NCI-H2227 (cell line): ENCODE data around the gene ABAT.
"Not testable (repeated sequence)": the region's sequence is repeated elsewhere in the genome, so short reads cannot be mapped to it uniquely, and the experiment has no call there.

ENCODE experiments used
- DNase-seq: peaks from one replicate; lab custom pipeline; 2025; ENCODE audit not compliant: unreplicated experiment; lab: John Stamatoyannopoulos, UW

ABAT gene

DNA sequence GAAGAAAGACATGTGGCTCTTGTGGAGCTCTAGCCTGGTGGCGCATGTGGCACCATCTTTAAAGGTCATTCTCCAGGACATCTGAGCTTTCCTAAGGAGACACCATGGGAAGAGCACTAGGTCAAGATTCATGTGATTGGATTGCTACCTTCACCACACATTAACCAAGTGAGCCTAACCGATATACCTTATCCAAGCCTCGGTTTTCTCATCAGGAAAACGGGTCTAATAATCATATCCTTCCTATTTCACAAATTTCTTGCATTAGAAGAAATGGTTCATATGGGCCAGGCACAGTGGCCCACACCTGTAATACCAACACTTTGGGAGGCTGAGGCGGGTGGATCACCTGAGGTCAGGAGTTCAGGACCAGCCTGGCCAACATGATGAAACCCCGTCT is 64.7 kb downstream of the ABAT start:
- no peak for DNase-seq

DNA sequence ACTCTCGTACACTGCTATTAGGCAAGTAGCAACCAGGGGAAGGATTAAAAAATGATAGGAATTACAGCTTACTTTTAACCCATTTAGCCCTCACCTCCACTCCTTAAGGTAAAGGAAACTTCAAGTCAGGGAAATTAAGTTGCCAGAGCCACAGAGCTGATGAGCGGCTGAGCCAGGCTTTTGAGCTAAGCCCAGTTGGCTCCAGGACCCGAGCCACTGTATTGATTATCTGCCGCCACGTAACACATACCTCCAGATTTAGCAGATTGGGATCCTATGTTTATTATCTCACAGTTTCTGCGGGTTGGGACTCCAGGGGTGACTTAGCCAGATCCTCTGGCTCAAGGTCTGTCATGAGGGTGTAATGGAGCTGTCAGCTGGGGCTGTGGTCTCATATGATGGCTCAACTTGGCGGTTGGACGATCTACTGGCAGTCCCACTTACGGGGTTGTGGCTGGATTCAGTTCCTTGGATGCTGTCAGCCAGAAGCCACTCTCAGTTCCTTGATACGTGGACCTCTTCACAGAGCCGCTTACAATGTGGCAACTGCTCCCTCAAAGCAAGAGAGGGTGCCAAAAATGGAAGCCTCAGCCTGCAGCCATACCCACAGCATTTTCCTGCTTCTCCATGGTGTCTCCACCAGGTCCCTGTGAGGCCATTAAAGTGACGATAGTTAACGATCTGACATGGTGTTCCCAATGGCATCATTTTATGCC is 65.7 kb downstream of the ABAT start:
- DNase-seq = no peak

DNA sequence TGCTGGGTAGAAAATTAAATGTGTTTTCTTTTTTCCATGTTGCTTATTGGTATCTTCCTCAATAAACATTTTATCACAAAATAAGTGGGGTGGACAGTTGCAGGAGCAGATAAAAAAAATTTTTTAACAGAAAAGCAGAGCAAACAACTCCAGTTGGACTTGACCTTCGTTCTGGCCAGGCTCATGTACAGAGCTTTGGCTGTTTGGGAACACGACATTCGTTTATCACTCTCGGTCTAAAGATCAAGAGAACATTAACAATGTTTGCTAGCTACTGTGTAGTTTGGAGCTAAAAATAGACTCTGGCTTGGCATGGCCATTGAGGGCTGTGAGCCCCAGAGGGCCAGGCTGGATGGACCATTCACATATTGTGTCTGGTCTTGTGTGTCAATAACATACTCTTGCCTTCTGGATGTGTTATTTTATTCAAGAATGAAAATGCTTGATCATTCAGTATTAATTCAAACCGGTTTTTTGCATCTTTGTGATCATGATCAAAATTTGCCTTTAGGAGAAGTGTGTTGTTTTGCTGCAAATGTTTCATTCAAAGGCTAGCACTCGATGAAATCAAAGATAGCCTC is 66.4 kb downstream of the ABAT start:
- DNase-seq = no peak

DNA sequence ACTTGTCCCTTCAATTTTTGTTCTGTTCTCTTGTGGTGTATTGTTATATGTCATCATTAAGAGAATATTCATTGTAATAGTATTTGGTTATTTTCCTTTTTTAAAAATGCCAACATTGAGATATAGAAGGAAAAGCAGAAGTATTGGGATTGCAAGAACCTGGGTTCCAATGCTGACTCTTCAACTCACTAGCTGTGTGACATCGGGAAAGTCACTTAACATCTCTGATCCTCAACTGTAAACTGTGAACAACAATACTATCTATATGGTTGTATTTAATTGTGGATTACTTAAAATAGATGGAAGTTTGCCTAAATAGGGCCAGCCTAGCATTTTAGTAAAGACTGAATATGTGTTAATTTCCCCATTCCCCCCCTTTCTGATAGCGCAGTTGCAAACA is 67.2 kb downstream of the ABAT start:
- no peak for DNase-seq

DNA sequence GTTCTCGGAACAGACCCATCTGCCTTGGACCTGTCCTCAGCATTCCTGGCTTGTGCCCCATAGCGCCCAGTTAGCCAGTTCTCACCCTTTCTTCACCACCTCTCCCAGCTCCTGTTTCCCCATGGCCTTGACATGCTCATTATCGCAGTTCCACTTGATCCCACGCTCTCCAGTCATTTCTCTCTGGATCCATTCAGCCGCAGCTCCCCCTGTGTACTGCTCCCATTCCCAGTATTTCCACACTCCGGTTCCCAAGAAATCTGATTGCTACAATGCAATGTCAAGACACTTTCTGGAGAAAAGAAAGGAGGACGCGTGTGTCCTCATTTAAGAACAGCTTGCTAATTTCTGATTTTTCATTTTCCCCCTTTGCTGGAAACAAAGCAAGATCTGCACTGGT is 67.7 kb downstream of the ABAT start:
- DNase-seq = no peak

DNA sequence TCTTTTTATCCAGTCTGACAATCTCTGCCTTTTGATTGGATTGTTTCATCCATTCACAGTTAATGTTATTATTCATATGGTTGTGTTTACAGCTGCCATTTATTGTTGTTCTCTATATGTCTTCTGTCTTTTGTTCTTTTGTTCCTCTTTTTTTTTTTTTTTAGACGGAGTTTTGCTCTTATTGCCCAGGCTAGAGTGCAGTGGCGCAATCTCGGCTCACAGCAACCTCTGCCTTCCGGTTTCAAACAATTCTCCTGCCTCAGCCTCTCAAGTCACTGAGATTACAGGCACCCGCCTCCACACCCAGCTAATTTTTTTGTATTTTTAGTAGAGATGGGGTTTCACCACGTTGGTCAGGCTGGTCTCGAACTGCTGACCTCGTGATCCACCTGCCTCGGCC is 74.5 kb downstream of the ABAT start:
- DNase-seq = not testable (repeated sequence)

DNA sequence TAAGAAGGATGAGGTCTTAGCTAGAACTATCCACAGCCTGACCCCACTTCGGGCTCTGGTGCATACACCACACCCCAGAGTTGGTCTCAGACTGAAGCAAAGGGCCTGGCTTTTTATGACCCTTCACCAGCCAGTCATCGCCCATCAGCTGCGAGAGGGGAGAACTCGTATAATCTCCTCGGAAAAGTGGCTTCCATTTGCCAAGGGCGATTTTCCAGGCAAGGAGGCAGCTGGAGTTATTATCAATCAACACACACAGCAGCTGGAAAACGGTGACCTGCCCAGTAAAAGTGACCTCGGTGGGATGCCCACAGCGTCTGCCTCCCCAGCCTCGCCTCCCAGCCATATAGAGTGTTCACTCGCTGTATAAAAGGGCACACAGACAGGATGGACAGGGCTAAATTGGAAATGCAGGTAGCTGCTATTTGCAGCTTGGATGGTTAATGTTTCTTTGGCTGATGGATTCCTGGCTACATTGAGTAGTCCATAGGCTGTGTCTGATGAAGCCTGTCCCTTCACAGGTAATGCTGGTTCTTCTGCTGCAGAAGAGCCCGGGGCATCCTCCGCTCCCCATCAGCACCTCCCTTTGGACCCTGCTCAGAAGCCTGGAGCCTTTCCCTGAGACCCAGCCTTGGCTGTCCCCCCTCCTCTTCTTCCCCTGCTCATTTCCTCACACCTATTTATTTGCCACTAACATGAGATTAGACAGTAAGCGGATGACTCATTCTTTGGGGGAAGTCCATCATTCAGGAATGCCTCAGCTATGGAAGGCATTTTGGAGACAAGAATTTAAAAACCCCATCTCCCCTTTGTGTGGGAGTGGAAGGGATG is 77.3 kb downstream of the ABAT start:
- DNase-seq = no peak

DNA sequence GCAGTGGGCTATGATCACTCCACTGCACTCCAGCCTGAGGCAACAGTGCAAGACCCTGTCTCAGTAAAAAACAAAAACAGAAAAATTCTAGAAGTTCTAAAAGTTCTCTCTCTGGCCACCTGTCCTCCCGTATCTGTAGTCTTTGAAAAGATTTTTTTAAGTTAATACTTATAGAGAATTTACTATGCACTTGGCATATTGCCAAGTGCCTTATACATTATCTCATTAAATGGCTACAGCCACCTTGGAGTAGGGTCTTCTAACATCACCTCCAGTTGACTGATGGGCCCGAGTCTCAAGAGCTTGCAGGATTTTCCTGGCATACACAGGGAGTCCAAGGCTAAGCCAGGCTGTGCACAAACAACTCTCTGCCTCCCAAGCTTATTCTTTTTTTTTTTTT is 78.3 kb downstream of the ABAT start:
- no peak for DNase-seq

DNA sequence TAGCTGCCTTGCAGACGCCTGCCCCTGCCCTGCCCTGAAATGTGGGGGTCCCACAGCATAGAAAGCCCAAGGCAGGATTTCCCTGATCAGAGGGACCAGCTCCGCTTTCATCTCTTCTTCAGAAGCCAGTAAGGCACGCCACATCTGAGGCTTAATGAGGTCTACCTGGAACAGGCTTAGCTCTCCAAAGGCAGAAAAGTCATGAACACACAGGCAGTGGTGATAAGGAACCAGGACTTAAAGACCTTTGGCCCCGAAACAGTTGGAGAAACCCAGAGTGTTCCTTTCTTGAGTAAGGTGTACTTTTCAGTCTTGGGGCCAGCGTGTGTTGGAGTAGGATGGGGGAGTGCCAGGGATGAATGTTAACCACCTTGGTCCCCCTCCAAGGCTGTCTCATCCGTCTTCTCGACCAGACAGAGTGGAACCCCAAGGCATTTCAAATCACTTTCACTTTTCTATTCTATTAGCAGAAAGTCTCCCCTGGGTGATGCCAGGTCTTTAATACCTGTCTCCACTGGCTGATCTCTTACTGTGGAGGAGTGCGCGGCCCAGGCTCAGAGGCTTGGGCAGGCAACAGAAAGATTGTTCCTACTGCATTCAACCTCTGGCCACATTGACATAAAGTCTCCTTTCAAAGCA is 79.1 kb downstream of the ABAT start:
- DNase-seq = no peak

DNA sequence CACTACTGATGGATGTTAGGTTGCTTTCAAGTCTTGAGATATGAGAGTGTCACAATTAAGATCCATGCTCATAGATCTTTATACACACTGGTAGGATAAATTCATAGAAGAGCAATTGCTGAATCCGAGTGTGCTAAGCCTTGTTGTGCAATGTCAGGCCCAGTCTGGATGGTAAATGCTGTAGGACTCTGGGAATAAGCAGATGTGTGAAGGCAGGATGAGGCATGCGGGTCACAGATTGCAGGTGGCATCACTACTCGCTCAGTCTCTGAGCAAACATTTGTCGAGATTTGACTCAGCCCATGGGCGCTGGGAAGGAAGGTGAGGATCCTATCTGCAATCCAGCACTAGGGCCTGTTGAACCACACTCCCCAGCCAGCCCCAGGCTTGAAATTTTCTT is 82.3 kb downstream of the ABAT start:
- DNase-seq = no peak

DNA sequence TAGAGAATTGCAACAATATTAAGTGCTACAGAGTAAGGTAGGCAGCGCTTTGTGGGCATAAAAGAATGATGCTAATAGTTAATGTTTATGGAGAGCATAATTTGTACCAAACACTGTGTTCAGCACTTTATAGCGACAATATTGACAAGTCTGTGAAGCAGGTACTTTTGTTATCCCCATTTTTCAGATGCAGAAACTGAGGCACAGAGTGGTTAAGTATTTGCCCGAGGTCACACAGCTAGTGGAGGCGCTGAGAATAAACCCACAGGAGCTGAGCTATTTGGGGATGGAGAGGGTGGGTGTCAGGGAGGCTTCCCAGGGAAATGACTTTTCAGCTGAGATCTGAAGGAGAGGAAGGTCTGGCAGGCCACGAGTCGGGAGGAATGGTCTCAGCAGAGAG is 83.6 kb downstream of the ABAT start:
- DNase-seq = no peak

DNA sequence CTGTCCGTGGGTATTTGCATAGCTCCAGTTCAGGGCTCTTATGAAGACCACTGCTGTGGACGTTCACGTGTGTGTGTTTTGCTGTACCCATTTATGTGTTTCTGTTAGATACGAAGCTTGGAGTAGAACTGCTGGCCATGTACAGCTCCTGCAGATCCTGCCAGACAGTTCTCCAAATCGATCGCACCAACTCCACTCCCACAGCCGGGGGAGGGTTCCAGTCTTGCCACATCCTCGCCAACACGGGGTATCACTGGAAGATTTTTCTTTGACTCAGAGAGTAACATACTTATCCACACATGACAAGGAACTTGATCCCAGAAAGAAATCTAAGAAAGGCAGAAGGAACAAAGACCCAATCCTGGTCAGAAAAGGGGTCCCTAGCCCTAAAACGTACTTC is 85.6 kb downstream of the ABAT start:
- DNase-seq = no peak

DNA sequence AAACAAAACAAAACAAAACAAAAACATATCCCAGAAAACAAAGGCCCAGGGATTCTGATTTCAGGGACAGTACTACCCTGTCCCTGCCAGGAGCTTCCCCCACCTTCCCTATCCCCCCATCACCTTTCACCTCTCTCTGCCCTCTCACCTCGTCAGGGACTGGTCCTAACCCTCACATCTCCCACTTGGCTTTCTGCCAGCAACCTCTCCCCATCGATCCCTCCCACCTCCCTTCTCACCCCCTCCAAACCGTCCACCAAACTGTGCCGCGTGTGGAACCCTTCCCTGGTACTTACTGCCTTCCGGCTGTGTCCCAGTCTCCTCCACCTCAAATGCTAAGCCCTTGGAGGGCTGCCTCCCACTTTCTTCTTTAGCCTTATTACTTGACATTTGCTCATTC is 86.7 kb downstream of the ABAT start:
- no peak for DNase-seq

DNA sequence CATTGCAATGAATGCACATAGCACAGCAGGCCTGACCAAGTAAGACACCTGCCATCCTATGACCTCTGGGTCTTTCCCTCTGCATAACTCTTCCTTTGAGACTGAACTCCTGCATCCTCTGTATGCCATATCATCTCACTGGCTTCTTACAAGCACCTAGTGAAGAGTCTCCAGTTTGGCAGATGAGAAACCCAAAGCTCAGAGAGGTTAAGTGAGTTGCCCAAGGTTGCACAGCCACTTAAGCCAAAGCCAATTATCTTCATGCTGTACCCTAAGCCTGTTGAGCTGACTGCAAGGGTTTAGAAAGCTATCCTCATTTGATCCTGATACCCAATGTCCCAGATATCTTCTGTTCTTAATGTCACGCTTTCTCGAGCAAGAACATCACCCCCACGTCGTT is 87.8 kb downstream of the ABAT start:
- DNase-seq = no peak

DNA sequence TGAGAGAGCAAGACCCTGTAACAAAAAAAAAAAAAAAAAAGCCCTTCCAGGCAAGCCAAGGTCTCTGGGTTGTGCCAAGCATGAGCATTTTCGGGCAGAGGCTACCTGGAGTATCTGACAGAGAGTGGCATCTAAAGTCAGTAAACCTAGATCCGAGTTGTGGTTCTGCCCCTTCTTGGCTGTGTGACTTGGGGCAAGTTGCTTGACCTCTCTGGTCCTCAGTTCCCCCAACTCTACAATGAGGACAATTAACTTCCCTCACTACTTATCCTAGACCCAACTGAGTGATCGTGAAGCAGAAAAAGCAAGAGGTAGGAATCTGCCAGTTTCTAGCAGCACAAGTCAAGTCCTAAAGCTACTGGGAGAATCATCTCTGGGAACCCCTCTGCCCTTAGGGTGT is 88.7 kb downstream of the ABAT start:
- no peak for DNase-seq

DNA sequence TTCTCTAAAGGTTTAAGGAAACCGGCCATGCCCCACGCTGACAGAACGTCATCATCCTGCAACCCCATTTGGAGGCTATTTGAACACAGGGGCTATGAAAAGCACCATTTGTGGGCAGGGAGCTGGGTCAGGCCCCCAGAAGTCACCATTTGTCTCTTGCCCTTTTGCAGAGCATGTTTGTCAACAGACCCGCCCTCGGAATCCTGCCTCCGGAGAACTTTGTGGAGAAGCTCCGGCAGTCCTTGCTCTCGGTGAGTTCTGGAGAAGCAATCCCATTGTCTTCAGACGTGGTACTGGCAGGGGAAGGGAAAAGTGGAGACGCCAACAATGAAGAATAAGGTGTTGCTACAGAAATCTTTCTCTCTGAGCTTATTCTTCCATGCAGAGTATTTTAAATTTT is 89.5 kb downstream of the ABAT start:
- no peak for DNase-seq

DNA sequence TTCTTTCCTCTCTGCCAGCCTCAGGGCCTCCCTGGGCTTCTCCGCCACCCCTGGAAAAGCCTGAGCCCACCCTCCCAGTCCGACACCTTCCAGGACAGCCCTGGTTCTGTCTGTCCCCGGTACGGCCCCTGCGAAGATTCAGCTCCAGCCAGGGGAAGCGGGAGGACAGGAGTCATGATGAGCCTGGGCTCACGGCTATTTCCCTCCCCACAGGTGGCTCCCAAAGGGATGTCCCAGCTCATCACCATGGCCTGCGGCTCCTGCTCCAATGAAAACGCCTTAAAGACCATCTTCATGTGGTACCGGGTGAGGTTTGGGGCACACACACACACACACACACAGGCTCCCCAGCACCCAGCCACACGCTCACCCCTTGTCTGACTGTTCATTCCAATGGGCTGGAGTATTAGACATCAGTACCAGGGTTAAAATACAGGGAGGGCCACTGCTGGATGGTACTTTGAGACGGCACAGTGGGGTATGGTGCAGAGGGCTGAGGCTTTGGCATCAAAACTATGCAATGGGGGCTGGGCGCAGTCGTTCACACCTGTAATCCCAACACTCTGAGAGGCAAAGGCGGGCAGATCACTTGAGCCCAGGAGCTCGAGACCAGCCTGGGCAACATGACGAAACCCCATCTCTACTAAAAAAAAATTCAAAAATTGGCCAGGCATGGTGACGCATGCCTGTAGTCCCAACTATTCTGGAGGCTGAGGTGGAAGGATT is 90.3 kb downstream of the ABAT start:
- DNase-seq = no peak

DNA sequence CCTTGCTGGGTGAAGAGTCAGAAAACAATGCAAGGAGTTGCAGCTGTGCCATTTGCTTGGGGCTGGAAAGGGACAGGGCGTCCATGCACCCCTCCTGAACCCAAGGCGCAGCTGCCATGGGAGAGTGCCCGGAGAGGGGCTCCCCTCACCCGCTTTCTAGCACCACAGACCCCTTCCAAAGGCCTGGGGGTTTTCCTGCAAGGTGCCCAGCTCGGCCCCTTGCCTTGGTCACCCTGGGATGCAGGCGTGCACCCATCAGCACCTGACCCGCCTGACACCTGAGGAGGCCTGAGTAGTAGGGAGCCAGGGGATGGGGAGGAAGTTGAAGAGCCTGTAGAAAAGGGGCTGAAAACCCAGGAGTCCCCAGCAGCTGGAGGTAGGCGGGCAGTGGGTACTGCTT is 92.8 kb downstream of the ABAT start:
- no peak for DNase-seq

DNA sequence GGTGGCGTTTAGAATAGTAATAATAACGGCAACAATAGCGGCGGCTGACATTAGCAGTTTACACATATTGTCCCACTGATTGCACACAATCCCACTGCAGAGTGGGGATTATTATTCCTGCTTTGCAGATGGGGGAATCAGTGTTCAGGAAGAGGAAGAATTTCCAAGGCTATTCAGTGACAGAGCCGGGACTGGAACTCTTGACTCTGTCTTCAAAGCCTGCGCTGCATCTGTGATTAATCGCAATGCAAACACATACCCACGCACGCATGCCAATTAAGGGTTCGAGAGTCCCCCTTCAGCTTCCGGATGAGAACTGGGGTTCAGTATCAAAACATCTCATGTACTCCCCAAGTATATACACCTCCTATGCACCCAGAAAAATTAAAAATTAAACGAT is 93.9 kb downstream of the ABAT start:
- no peak for DNase-seq

DNA sequence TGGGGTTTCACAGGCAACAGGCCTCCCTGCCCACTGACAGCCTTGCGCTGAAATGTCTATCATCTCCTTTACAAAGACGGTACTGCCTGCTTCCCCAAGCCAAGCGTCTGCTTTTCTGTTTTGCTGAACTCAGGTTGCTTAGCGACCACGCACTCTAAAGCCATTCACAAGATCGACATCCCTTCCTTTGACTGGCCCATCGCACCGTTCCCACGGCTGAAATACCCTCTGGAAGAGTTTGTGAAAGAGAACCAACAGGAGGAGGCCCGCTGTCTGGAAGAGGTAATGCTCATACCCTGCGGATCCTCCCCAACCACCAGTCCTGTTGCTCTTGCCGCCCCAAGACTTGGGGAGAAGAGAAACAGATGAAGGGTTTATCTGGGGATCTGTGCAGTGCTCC is 94.3 kb downstream of the ABAT start:
- no peak for DNase-seq

DNA sequence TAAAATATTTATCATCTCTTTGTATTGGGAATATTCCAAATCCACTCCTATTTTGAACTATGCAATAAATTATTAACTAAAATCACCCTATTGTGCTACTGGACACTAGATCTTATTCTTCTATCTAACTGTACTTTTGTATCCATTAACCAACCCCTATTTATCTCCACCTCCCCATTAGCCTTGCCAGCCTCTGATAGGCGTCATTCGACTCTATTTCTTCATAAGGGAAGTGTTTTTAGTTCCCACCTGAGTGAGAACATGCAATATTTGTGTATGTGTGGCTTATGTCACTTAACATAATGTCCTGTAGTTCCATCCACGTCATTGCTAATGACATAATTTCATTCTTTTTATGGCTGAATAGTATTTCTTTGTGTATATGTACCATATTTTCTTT is 99.1 kb downstream of the ABAT start:
- DNase-seq = no peak
